ENCODE data around the gene TMX1. TPM values are rescaled to one million over a fixed set of nuclear protein-coding genes. Genes with fewer than 3 reads are reported as not detected.

TMX1 gene
- total RNA-seq, 1 experiment from 2014 or later, result 46.2 TPM

GRCh38 chr14:51258280-51258679 lies 18.2 kb downstream of the TMX1 start:
- no peak overlapping the region for H2AFZ ChIP-seq (ENCODE audit: low read depth, low read length, poor library complexity, severe bottlenecking)
- no peak for DNase-seq (ENCODE audit: low read depth, low spot score)
- H3K36me3 ChIP-seq (ENCODE audit: control insufficient read depth in 1 of 2, insufficient read depth in 2 of 2, low read length in 2 of 2), result peaks cover 21 to 22% of the 10 kb centered on the region in 2 experiments; a peak in 3 of 4 replicates
- no peak overlapping the region for H3K9ac ChIP-seq (ENCODE audit: low read length)
- no peak overlapping the region for H3K4me2 ChIP-seq (ENCODE audit: low read length)
- RAD21 ChIA-PET (ENCODE audit: low non-redundant PET in 1 of 2, low total read pairs in 2 of 2, uncharacterized antibody in 2 of 2, unreplicated experiment in 2 of 2), result no interaction called here
- no TSS peak for BruUV-seq (replicated peaks)
- H4K20me1 ChIP-seq (ENCODE audit: insufficient read depth), result no peaks in the 10 kb centered on the region
- 0 out of 2 replicates have a peak, but pooled peaks cover 6% of the 10 kb centered on the region for H3K79me2 ChIP-seq (ENCODE audit: insufficient read depth, low read length)
- no peaks in the 10 kb centered on the region for H3K27me3 ChIP-seq (ENCODE audit: insufficient read depth, low read length)
- H3K9me3 ChIP-seq (ENCODE audit: control insufficient read depth in 1 of 2, insufficient read depth in 1 of 2, low read depth in 1 of 2, low read length in 2 of 2), result no peaks in the 10 kb centered on the region
- TF ChIP-seq RAD21 (IDR thresholded peaks at IDR 0.05; ENCODE audit: low read depth) (no peak), ZNF274 (IDR thresholded peaks at IDR 0.05; ENCODE audit: low read depth, low read length) (no peak), SP1 (IDR thresholded peaks at IDR 0.05; ENCODE audit: low read depth) (no peak), FOSL1 (IDR thresholded peaks at IDR 0.05; ENCODE audit: low read depth) (no peak), JUND (IDR thresholded peaks at IDR 0.05) (no peak), YY1 (IDR thresholded peaks at IDR 0.05; ENCODE audit: extremely low read depth, insufficient replicate concordance, low read depth, low read length) (no peak), ZFX (IDR thresholded peaks at IDR 0.05) (no peak), ZBTB33 (IDR thresholded peaks at IDR 0.05; ENCODE audit: extremely low read depth, insufficient replicate concordance, low read length) (no peak), REST (IDR thresholded peaks at IDR 0.05; ENCODE audit: low read depth) (no peak), CBX3 (IDR thresholded peaks at IDR 0.05; ENCODE audit: low read depth) (no peak), TCF7L2 (IDR thresholded peaks at IDR 0.05; ENCODE audit: borderline replicate concordance, extremely low read depth, insufficient read depth, insufficient read length) (no peak), SRF (IDR thresholded peaks at IDR 0.05; ENCODE audit: low read depth) (no peak), EZH2 (IDR thresholded peaks at IDR 0.05) (no peak), POLR2AphosphoS5 (IDR thresholded peaks at IDR 0.05; ENCODE audit: low read depth, low read length) (no peak), MAX (IDR thresholded peaks at IDR 0.05) (no peak), EZH2phosphoT487 (IDR thresholded peaks at IDR 0.05; ENCODE audit: borderline replicate concordance) (no peak), EGR1 (IDR thresholded peaks at IDR 0.05; ENCODE audit: low read depth) (no peak), CTCF (IDR thresholded peaks at IDR 0.05 in 2 of 3, conservative IDR thresholded peaks at IDR 0.05 in 1 of 3; ENCODE audit: borderline replicate concordance in 1 of 3, insufficient read depth in 1 of 3, low read depth in 2 of 3, low read length in 2 of 3) (no peak)
- CTCF ChIA-PET, result interaction anchor here (0.6 kb wide), 1 partner anchor 946 kb away, joined by 4 read pairs; the partner anchor contains the start of gene DMAC2L
- no peaks in the 10 kb centered on the region for H3K4me1 ChIP-seq (ENCODE audit: control insufficient read depth in 1 of 2, insufficient read depth in 2 of 2, low read length in 2 of 2)
- H3K27ac ChIP-seq (ENCODE audit: low read depth, low read length), result no peak overlapping the region
- H3K9me2 ChIP-seq (ENCODE audit: insufficient read depth), result no peaks in the 10 kb centered on the region
- POLR2A ChIA-PET, result no interaction called here
- no peak overlapping the region for H3K4me3 ChIP-seq (replicated peaks in 1 of 2; ENCODE audit: low read depth in 1 of 2, low read length in 2 of 2)
- no peak for ATAC-seq
- intact Hi-C loops (cut with micrococcal nuclease), result no loop called here
